GM12872 (cell line): ENCODE data around the gene CACNA1G.

Experiments used
- CTCF ChIP-seq: IDR thresholded peaks from 3 replicates; pipeline ENCODE4 v1.5.1; 2011; ENCODE audit warnings: low read depth, mild to moderate bottlenecking, low read length, moderate library complexity; ENCODE audit not compliant: insufficient read depth

Gene CACNA1G

GRCh38 chr17:50545311-50545710 lies 15.2 kb upstream of the CACNA1G start:
- no peak for TF ChIP-seq CTCF

- TF ChIP-seq CTCF, result no peak
Measured at GRCh38 chr17:50546701-50547034, 13.8 kb upstream of the CACNA1G start.

GRCh38 chr17:50547035-50547735 lies 13.3 kb upstream of the CACNA1G start, which contains the start of gene SPATA20:
Gene SPATA20, plus strand, starts transcription at chr17:50547174. Its CDS starts 35 bp downstream, at chr17:50547209.
- TF ChIP-seq CTCF, result peak; percentile 99

- TF ChIP-seq CTCF, result no peak
Measured at GRCh38 chr17:50547736-50548083, 12.8 kb upstream of the CACNA1G start.

- TF ChIP-seq CTCF, result no peak
Measured at GRCh38 chr17:50548831-50549230, 11.7 kb upstream of the CACNA1G start.

GRCh38 chr17:50549256-50549941 lies 11.1 kb upstream of the CACNA1G start:
- no peak for TF ChIP-seq CTCF

GRCh38 chr17:50549969-50550368 lies 10.5 kb upstream of the CACNA1G start:
- no peak for TF ChIP-seq CTCF
